Calu3 (cell line): ENCODE measurements around the gene KCNIP4. TPM values are rescaled to one million over a fixed set of nuclear protein-coding genes. Genes with fewer than 3 reads are reported as not detected.
"Not testable (repeated sequence)": the region's sequence is repeated elsewhere in the genome, so short reads cannot be mapped to it uniquely, and the experiment has no call there.

ENCODE experiments used
- BruUV-seq: library from RNA; stranded (reverse); fragments of 400-500 nt; replicated peaks from 2 replicates; lab custom pipeline; 2021; lab: Mats Ljungman, UMichigan
- CTCF ChIA-PET: fragments of 300-600 bp; sonication (Branson Sonifier 250); formaldehyde crosslinking; loops from one replicate; lab custom pipeline; 2022; ENCODE audit warnings: antibody characterized with exemption; lab: Charles Lee
- DNase-seq: peaks from one replicate; pipeline ENCODE4 v3.0.0; 2022
- H3K27ac Mint-ChIP-seq: one replicate; pipeline ENCODE4 v1.8.0; 2022; ENCODE audit warnings: mixed read lengths; ENCODE audit not compliant: unreplicated experiment
- H3K27me3 Mint-ChIP-seq: one replicate; pipeline ENCODE4 v1.8.0; 2022; ENCODE audit warnings: mixed read lengths; ENCODE audit not compliant: unreplicated experiment
- H3K36me3 Mint-ChIP-seq: one replicate; pipeline ENCODE4 v1.8.0; 2022; ENCODE audit warnings: mild to moderate bottlenecking, moderate library complexity, mixed read lengths; ENCODE audit not compliant: insufficient read depth, unreplicated experiment
- H3K4me1 Mint-ChIP-seq: one replicate; pipeline ENCODE4 v1.8.0; 2022; ENCODE audit warnings: mild to moderate bottlenecking, low read depth, mixed read lengths; ENCODE audit not compliant: unreplicated experiment
- H3K4me3 Mint-ChIP-seq: one replicate; pipeline ENCODE4 v1.8.0; 2022; ENCODE audit warnings: mild to moderate bottlenecking, low read depth, moderate library complexity, mixed read lengths; ENCODE audit not compliant: unreplicated experiment
- H3K9me3 Mint-ChIP-seq: one replicate; pipeline ENCODE4 v1.8.0; 2022; ENCODE audit warnings: low read depth, mixed read lengths; ENCODE audit not compliant: unreplicated experiment
- intact Hi-C: fragments of 100-400 bp; cut with micrococcal nuclease; formaldehyde crosslinking; loops from one replicate; pipeline ENCODE4 v1.10.0; 2022; ENCODE audit not compliant: unreplicated experiment
- total RNA-seq: library from RNA; stranded (reverse); gene quantifications from 2 replicates; pipeline ENCODE4 v1.2.3, GENCODE V29; 2022
- TF ChIP-seq, protein P1 (sequence below): fragments of 200-600 bp; IDR thresholded peaks from one replicate; pipeline ENCODE4 v1.8.0; 2022; ENCODE audit warnings: antibody characterized with exemption; ENCODE audit not compliant: unreplicated experiment

Gene KCNIP4
- total RNA-seq, 1 experiment from 2014 or later, result not detected

DNA sequence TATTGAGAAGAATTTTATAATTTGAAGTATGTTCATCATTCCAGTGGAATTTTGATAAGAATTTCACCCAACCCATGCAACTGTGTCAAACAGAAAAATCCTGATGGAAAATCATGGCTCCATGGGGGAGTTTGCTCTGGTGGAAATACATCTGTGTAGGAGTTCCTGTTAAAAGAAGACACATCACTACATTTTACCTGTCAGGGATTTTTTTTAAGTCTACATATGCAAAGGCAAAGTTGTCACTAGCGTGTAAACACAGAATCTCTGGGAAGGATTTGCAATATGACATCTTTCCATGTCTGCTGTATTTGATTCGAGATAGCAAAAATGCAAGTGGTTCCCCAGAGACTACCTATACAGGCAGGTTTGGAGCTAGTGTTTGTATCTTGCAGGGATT lies 581.0 kb downstream of the KCNIP4 start:
- no peak for DNase-seq
- Mint-ChIP-seq H3K4me3 (no peak overlapping the region), H3K36me3 (no peaks in the 10 kb centered on the region), H3K27ac (no peak overlapping the region), H3K9me3 (peaks cover 3% of the 10 kb centered on the region), H3K4me1 (no peaks in the 10 kb centered on the region), H3K27me3 (no peaks in the 10 kb centered on the region)
- intact Hi-C loops, result no loop called here
- BruUV-seq, result no TSS peak
- TF ChIP-seq, protein P1, sequence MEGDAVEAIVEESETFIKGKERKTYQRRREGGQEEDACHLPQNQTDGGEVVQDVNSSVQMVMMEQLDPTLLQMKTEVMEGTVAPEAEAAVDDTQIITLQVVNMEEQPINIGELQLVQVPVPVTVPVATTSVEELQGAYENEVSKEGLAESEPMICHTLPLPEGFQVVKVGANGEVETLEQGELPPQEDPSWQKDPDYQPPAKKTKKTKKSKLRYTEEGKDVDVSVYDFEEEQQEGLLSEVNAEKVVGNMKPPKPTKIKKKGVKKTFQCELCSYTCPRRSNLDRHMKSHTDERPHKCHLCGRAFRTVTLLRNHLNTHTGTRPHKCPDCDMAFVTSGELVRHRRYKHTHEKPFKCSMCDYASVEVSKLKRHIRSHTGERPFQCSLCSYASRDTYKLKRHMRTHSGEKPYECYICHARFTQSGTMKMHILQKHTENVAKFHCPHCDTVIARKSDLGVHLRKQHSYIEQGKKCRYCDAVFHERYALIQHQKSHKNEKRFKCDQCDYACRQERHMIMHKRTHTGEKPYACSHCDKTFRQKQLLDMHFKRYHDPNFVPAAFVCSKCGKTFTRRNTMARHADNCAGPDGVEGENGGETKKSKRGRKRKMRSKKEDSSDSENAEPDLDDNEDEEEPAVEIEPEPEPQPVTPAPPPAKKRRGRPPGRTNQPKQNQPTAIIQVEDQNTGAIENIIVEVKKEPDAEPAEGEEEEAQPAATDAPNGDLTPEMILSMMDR, result no peak
- CTCF ChIA-PET, result no interaction called here

DNA sequence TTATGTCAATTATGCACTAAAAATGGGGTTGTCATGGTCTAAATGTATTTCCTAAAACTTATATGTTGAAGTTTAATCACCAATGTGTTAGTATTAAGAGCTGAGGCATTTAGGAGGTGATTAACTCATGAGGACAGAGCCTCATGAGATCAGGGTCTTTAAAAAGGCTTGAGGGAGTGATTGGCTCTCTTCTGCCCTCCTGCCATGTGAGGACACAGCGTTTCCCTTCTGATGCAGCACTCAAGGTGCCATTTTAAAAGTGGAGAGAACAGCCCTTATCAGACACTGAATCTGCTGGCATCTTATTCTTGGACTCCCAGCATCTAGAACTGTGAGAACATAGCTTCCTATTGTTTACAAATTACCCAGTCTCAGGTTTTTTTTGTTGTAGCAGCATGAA lies 581.7 kb downstream of the KCNIP4 start:
- Mint-ChIP-seq H3K27ac (no peak overlapping the region), H3K9me3 (peaks cover 3% of the 10 kb centered on the region), H3K36me3 (no peaks in the 10 kb centered on the region), H3K27me3 (no peaks in the 10 kb centered on the region), H3K4me3 (no peak overlapping the region), H3K4me1 (no peaks in the 10 kb centered on the region)
- no peak for DNase-seq
- CTCF ChIA-PET, result no interaction called here
- TF ChIP-seq, protein P1, result no peak
- intact Hi-C loops, result no loop called here
- BruUV-seq, result no TSS peak

DNA sequence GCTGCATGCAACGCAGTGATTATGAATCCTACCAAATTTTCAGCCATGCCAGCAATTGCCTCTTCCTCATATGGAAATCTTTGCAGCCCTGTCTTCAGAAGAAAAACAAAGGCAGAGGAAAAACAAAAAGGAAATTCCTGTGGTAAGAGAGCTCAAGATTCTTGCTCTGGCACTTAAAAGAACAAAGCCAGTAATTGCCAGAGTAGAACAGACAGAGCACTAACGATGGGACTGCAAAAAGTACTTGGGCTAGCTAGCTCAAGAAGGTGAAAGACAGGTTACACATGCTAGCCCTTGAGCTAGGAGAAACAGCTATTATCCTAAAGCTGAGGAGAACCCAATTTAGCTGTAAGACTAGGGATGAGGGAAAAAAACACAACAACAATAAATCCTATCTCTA lies 582.3 kb downstream of the KCNIP4 start:
- no TSS peak for BruUV-seq
- TF ChIP-seq, protein P1, result no peak
- no peak overlapping the region for H3K27ac Mint-ChIP-seq
- intact Hi-C loops, result no loop called here
- H3K4me1 Mint-ChIP-seq, result no peaks in the 10 kb centered on the region
- H3K4me3 Mint-ChIP-seq, result no peak overlapping the region
- peaks cover 3% of the 10 kb centered on the region for H3K9me3 Mint-ChIP-seq
- CTCF ChIA-PET, result no interaction called here
- H3K36me3 Mint-ChIP-seq, result no peaks in the 10 kb centered on the region
- DNase-seq, result no peak
- H3K27me3 Mint-ChIP-seq, result no peaks in the 10 kb centered on the region

DNA sequence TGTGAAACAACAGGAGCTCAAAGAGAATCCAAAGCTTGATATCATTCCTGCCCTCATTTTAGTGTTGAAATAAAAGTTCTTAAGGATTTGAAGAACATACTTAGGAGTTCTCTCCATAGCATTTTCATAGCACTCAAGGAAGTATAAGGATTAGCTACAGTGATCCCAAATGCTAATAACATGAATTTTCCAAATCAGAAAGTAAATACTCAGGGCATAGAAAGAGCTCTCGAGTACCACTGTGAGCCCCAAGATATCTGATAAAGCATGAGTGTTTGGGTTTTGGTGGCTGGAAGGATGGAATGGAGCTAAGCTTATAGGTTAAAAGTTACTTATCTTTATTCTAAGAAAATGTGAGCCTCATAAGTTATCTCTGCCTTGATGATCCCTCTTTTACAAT lies 584.9 kb downstream of the KCNIP4 start:
- Mint-ChIP-seq H3K36me3 (no peaks in the 10 kb centered on the region), H3K27me3 (no peaks in the 10 kb centered on the region), H3K9me3 (peaks cover 3% of the 10 kb centered on the region), H3K4me3 (no peak overlapping the region), H3K27ac (no peak overlapping the region), H3K4me1 (no peaks in the 10 kb centered on the region)
- TF ChIP-seq, protein P1, result no peak
- CTCF ChIA-PET, result no interaction called here
- intact Hi-C loops, result no loop called here
- BruUV-seq, result no TSS peak
- DNase-seq, result no peak

DNA sequence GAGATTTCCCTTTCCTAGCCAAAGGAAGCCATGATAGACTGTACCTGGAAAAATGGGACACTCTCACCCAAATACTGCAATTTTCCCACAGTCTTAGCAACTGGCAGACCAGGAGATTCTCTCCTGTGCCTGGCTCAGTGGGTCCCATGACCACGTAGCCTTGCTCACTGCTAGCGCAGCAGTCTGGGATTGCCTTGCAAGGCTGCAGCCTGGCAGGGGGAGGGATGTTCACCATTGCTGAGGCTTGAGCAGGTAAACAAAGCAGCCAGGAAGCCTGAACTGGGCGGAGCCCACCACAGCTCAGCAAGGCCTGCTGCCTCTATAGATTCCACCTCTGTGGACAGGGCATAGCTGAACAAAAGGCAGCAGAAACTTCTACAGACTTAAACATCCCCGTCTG lies 596.2 kb downstream of the KCNIP4 start:
- H3K4me3 Mint-ChIP-seq, intact Hi-C loops, BruUV-seq, DNase-seq, CTCF ChIA-PET, H3K4me1 Mint-ChIP-seq, H3K9me3 Mint-ChIP-seq, H3K27ac Mint-ChIP-seq, H3K36me3 Mint-ChIP-seq: not testable (repeated sequence)
- H3K27me3 Mint-ChIP-seq, result peaks cover 13% of the 10 kb centered on the region
